HG03135 (cell line): Measurements from ENCODE around the gene DRD2.
A peak's percentile ranks its signal among the peaks of the same experiment; 100 is the strongest.

Experiments used
- ATAC-seq: cut with Tn5 transposase; IDR thresholded peaks from one replicate; pipeline ENCODE4 v1.9.1; 2021; ENCODE audit warnings: mild to moderate bottlenecking, moderate library complexity; ENCODE audit not compliant: unreplicated experiment

DRD2 gene

DNA sequence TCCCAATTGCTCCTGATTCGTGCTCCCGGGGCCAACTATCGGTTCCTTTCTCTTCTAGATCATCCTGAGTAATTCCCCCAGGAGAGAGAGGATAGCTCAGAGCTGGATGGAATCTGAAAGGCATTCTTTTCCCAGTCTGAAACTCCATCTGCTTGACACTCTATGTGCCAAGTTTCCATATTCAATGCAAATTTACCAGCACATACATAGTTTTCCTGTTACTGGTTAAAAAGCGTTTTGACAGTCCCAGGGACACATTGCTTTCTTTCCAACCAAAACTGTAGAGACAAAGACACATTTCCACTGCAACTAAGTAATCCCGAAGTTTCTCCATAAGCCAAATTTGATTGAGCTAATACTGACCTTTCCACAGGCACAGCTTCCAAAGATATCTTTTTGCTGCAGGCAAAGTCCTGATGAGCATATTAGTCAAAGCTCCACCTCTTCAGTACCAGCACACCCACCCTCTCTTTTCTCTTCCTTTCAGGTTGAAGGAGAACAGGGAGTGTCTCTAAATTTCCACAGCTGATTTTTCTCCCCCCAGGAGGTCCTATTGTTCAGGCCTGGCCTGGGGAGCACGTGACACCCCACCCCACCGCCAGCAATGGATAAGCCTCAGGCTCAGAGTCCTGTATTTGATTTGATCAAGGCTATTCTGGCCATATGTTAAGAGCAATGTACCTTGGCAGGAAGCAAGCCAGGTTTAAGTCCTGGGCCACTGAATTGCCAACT is 97.4 kb downstream of the DRD2 start:
- no peak for ATAC-seq

DNA sequence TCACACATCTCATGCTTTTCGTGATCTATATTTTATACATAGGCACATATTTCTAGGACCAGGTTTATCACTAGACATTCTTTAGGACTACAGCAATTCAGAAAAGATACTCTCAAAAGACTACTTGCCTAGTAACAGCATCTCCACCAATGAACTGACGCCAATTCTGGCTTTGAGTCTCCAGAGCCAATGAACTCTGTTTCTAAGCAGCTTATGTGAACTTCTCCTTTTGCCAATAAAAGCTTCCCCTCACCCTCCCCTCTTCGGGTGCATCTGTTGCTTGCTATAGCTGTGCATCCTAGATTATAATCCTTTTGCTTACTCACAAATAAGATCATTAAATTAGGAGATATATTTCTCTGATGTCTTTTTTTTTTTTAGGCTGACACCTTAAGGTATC is 99.0 kb downstream of the DRD2 start:
- peak; percentile 55 for ATAC-seq

DNA sequence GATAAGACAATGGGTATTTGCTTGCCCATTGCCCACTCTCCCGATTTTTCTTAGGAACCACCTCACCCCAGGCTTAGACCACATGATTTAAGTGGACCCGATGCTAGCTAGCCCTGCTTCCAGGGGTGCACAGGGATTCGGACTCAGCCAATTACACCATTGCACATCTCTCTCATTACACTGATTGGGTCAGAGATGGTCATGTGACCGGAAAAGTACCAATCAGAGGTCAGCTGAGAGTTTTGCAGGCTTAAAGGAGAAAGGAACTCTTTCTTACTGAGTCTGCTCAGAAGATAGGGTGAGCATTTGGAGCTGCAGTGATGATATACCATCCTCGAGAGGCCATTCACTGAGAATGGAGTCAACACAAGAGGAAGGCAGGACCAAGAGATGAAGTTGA is 99.8 kb downstream of the DRD2 start:
- no peak for ATAC-seq

DNA sequence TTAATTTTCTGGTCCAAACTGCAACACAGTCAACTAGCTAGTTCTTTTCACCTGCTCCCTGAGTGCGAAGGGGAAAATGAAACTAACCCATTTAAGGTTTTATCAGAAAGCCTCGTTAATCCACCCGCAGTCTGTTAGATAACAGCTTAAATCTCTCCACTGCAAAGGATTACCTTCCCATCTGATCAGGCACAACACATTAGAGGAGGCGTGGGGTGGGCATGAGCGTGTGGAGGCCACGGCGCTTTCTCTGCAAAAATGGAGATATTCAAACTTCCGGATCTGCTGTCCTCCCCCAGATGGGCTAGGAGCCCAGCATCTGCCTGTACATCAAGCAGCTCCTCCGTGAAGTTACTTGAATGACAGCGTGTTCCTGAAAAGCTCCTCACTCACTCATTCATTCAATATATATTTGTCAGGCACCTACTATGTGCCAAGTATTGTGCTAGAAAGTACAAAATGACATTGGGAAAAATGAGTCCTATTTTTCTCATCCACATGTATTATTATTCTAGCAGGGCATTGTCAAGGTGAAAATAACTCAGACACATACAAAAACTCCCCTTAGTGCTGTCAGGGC is 101.1 kb downstream of the DRD2 start:
- no peak for ATAC-seq

DNA sequence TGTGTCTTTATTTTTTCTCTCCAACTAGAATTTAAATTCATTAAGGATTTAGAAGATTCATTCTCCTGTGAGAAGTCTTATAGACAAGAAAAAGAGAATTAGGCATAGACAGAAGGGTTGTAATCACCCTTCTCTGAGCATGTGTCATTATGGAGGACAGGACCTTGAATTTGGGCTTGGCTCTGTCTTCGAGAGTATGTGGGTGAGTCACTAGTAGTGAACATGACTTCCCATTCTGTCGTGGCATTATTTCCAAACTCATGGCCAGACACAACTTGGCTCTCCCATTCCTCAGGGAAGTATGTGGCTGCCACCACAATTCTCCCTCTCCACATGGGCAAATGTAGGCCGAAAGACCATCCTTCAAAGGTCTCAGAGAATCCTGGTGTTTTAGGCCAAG is 101.9 kb downstream of the DRD2 start:
- no peak for ATAC-seq

DNA sequence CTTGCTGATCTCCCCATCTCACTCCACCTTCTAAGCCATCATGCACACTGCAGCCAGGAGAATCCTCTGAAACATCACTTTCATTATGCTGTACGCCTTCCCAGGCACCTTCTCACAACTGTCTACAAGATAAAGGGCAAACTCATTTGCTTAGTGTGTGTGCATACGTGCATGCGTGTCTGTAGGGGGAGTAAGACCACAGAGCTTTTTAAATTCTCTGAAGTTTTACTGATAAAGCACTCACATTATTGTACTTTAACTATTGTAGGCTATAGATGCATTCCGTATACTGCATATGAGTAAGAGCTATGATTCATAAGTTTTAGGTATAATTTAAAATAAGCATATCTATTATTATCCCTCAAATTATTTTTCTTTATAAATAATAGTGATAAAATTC is 102.9 kb downstream of the DRD2 start:
- no peak for ATAC-seq

DNA sequence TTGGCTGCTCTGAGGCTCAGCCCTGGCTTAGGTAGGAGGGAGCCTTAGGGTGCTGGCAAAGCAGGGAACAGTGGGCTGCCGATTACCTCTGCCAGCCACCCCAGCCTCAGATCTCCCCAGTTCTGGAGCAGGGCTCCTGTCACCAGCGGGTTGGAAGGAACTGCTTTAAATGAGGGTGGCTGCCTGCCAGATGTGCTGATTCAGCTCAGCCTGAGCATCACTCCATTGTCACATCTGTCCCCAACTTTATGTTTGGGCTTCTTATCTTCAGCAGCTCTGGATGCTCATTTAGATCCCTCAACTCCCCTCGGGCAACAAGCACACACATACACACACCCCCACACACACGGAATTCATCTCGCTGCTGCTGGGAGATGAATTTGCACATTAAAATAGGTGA is 104.6 kb downstream of the DRD2 start:
- no peak for ATAC-seq

DNA sequence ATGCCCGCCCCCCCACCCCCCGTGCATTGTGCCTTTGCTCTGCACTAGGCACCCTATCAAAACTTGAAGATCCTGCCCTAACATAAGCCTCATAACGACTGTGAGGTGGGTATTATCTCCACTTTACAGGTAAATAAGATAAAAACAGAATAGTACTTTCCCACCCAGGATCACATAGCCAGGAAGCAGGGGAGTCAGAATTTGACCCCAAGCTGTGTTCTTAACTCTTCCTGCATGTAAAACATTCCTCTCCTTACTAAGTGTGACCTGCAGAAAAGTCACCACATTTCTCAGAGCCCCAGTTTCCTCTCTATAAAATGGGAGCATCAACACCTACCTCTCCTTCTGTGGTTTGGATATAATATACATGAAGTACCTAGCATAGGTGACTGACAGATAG is 105.8 kb downstream of the DRD2 start:
- no peak for ATAC-seq

DNA sequence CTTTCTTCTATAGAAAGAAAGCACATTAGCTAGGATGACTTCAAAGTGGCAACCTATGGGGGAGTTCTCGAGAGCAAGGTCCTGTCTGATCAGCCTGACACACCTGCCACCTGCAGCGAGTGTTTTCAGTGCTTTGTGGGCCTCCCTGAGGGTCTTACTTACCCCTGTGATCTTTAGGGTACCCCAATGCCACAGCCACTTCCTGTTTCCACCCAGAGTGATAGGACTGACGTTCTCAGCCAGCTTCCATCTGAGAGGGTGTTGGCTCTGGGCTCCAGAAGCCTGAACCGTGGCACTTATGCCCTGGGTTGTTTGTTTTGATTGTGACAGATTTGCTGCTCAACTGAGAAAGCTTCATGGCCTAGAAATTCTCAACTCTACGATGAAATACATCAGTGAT is 109.3 kb downstream of the DRD2 start:
- ATAC-seq, result no peak

DNA sequence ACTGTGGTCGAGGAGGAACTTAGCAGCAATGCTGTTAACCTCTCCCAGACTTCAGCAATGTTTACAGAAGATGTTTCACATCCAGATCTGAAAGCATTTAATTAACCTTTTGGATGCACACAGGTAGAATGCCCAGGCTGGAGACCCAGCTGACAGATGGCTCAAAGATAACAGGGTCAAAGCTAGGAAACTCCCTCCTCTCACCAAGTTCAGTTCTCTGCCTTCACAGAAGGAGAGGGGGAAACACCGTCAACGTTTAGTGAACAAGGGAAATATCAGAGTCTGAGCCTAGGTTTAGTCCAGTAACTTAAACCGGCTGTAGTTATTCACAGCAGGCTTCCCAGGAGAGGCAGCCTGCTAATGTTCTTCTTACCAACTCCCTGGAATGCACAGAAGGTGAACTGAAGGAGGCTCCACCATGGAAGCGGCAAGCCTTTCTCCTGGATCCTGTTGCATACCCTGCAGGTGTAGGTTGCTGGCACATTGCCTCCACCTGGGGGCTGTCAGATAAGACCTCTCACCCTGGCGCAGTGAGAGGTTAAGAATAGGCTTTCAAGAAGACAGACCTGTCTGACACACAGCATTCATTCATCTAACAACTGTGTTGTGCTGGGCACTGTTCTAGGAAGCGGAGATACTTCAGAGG is 111.1 kb downstream of the DRD2 start:
- no peak for ATAC-seq

DNA sequence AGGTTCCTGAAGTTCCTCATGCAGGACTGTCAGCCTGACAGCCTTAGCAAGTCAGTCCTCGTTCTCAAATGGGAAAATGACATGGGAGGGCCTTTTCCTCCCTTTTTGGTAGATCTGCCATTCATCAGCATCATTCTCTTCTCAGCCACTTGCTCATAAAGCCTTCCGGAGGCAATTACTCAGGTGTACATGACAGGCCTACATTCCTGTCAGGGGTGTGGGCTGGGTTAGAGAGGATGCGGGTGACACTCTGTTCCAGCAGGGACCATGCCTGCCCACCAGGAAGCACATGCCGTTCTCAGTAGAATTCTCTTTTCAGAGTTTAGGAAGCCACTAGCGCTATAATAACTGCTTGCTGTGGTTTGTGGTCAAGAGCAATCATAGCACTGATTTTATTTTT is 111.8 kb downstream of the DRD2 start:
- no peak for ATAC-seq
